WERI-Rb-1 (cell line): ENCODE data around the gene ZIC2.
A peak's percentile ranks its signal among the peaks of the same experiment; 100 is the strongest.

Experiments
- DNase-seq: peaks from one replicate; pipeline ENCODE4 v3.0.0-alpha.2; 2020
- H3K27ac ChIP-seq: fragments of 250-450 bp; sonication (Bioruptor Pico); 2 replicates; pipeline ENCODE4 v1.5.1; 2020; ENCODE audit warnings: mild to moderate bottlenecking, moderate library complexity
- H3K27me3 ChIP-seq: fragments of 250-450 bp; sonication (Bioruptor Pico); 2 replicates; pipeline ENCODE4 v1.5.1; 2021; ENCODE audit warnings: mild to moderate bottlenecking, low read depth, moderate library complexity; ENCODE audit not compliant: insufficient read depth, severe bottlenecking
- H3K36me3 ChIP-seq: fragments of 250-450 bp; sonication (Bioruptor Pico); 2 replicates; pipeline ENCODE4 v1.5.1; 2020; ENCODE audit warnings: mild to moderate bottlenecking, moderate library complexity
- H3K4me3 ChIP-seq: 2 replicates; pipeline ENCODE4 v1.5.1; 2011; ENCODE audit warnings: low read depth, mild to moderate bottlenecking, control low read depth, low read length
- H3K9me3 ChIP-seq: fragments of 250-450 bp; sonication (Bioruptor Pico); 2 replicates; pipeline ENCODE4 v1.5.1; 2021; ENCODE audit warnings: mild to moderate bottlenecking, moderate library complexity; ENCODE audit not compliant: severe bottlenecking
- TF ChIP-seq, protein P1 (sequence below): IDR thresholded peaks from 2 replicates; pipeline ENCODE4 v1.5.1; 2011; ENCODE audit warnings: low read depth, mild to moderate bottlenecking, control low read depth, inconsistent platforms, low read length

Gene ZIC2

DNA sequence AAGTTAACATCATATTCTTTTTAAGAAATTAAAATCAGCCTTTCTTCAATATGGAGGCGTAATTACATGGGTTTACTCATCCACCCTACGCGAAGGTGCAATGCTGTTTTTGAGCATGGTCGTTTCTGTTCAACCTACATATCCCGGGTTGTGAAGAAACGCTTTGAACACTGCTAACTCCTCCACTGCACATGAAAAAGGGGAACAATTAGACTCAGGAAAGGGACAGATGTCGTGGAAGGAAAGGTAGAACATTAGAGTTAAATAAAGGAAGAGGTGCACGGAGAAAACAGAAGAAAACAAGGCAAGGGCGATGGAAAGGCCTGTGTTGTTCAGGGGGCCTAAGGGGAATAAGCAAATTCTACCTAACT, 14.1 kb upstream of the ZIC2 start:
- peak overlapping the region; percentile 93 for H3K4me3 ChIP-seq
- H3K36me3 ChIP-seq, result peaks cover 10% of the 10 kb centered on the region
- H3K9me3 ChIP-seq, result no peaks in the 10 kb centered on the region
- TF ChIP-seq, protein P1, sequence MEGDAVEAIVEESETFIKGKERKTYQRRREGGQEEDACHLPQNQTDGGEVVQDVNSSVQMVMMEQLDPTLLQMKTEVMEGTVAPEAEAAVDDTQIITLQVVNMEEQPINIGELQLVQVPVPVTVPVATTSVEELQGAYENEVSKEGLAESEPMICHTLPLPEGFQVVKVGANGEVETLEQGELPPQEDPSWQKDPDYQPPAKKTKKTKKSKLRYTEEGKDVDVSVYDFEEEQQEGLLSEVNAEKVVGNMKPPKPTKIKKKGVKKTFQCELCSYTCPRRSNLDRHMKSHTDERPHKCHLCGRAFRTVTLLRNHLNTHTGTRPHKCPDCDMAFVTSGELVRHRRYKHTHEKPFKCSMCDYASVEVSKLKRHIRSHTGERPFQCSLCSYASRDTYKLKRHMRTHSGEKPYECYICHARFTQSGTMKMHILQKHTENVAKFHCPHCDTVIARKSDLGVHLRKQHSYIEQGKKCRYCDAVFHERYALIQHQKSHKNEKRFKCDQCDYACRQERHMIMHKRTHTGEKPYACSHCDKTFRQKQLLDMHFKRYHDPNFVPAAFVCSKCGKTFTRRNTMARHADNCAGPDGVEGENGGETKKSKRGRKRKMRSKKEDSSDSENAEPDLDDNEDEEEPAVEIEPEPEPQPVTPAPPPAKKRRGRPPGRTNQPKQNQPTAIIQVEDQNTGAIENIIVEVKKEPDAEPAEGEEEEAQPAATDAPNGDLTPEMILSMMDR, result no peak
- DNase-seq, result peak; percentile 10
- H3K27ac ChIP-seq, result peak overlapping the region; percentile 89
- peaks cover 45% of the 10 kb centered on the region for H3K27me3 ChIP-seq

DNA sequence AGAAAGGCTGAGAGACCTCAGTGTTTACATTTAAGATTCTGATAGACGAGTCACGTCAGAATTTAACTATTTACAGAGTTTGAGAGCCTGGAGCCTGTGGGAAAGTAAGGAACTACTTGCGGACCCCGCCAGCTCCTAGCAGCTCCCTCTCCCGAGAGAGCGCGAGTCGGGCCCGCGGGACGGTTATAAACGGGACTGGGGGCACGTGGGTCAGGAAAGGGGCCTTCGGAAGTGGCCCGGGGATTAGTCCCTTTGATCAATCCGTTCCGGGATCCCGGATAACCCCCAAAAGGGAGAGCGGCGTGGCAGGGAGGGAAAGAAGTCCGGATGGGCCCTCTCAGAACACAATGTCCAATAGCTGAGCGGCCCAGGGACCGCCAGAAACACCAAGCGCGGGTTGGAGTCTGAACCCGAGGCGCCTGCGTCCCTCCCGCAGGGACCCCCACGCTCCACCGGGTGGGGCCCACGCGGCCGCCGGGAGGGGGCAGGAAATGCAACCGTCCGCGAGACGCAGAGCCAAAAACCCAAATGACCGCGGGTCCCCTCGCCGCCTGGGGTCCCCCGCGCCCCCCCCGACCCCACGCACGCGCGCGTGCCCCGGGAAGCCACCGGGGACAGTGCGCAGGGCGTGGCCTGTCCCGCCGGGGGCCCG, 13.6 kb upstream of the ZIC2 start:
- DNase-seq, result peak; percentile 62
- H3K27me3 ChIP-seq, result peaks cover 50% of the 10 kb centered on the region
- H3K4me3 ChIP-seq, result peak overlapping the region; percentile 93
- H3K36me3 ChIP-seq, result peaks cover 10% of the 10 kb centered on the region
- peak overlapping the region; percentile 89 for H3K27ac ChIP-seq
- H3K9me3 ChIP-seq, result no peaks in the 10 kb centered on the region
- TF ChIP-seq, protein P1, result no peak

DNA sequence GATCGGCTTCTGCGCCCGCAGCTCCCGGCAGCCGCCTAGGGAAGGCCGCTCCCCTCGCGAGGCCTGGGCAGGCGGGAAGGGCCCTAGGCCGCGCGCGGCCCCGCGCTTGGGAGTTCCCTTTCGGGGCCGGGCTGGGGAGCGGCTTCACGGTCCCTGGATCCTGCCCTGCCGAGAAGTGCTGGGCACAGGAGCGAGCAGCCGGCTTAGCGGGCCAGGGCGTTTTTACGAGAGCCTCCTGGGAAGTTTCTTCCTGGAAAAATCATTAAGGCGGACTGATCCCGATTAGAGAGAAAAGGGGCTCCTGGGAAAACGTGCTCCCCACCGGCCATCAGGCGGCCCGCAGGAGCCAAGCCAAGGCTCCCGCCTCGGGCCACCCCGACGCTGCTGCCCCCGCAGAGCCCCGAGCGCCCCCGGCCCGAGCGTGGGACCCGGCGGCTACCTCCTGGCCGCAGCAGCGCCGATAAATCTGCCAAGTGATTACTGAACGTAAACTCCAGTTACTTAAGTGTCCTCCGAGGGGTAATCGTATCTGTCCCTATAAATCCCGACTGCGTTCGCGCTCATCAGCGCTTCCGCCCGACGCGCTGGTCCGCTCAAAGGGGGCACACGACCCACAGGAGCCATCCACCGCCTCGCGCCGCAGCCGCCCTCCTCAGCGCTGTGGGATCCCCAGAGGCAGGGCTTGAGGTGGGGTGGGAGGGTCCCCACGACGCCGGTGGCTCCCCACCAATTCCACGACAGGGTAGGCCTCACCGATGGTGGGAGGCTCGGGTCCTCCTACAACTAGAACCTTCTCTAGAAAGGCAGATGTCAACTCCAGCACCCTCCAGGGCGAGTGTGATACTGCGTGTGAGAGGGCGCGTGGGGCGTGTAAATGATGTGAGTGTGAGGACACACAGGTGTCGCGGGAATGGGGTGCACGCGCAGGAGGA, 12.8 kb upstream of the ZIC2 start:
- DNase-seq, result peak; percentile 71
- Histone ChIP-seq H3K36me3 (peaks cover 10% of the 10 kb centered on the region), H3K4me3 (peak overlapping the region; percentile 93), H3K27me3 (peaks cover 52% of the 10 kb centered on the region), H3K27ac (peak overlapping the region; percentile 89), H3K9me3 (no peaks in the 10 kb centered on the region)
- TF ChIP-seq, protein P1, result no peak

DNA sequence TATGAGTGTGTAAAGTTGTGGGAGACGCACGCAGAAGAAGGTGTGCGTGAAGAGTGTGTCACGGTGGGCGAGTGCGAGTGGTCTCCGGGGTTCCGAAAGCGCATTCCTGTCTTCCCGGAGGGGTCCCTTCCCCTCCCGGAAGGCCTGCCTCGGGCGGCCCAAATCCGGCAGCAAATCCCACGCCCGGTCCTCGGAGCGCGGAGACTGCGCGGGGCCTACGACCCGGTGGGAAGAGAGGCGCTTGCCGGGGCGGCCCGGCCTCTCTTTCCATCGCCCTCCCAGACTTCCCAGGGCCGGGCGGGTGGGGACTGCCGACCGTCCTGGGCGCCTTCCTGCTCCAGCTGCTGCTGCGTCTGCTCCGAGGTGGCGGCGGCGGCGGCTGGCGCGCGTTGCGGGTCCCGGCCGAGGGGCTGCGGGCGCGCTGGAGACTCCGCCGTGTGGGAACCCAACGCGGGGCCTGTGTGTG, 12.1 kb upstream of the ZIC2 start:
- peak overlapping the region; percentile 93 for H3K4me3 ChIP-seq
- TF ChIP-seq, protein P1, result no peak
- peaks cover 10% of the 10 kb centered on the region for H3K36me3 ChIP-seq
- peak; percentile 33 for DNase-seq
- peaks cover 55% of the 10 kb centered on the region for H3K27me3 ChIP-seq
- peak overlapping the region; percentile 89 for H3K27ac ChIP-seq
- no peaks in the 10 kb centered on the region for H3K9me3 ChIP-seq

DNA sequence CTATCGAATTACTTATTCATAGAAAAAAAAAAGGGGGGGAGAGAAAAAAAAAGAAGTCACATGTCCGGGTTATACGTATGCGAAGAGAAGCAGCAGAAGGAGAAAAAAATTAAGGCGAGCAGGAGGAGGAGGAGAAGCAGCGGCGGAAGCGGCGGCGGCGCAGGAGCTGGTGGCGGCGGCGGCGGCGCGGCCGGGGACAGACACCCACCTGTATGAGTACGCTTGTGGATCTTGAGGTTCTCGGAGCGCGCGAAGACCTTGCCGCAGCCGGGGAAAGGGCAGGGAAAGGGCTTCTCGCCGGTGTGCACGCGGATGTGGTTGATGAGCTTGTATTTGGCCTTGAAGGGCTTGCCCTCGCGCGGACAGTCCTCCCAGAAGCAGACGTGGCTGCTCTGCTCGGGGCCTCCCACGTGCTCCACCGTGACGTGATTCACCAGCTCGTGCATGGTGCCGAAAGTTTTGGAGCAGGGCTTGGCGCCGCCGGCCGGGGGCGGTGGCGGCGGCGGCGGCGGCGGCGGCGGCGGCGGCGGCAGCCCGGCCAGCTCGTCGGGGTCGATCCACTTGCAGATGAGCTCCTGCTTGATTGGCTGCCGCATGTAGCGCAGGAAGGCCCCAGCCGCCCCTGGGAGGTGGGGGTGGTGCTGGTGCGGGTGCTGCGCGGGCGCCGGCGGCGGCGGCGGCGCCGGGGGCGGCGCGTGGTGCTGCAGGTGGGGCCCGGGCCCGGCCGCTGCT, 11.5 kb upstream of the ZIC2 start:
- peak; percentile 91 for DNase-seq
- H3K27me3 ChIP-seq, result peaks cover 55% of the 10 kb centered on the region
- H3K4me3 ChIP-seq, result peak overlapping the region; percentile 93
- peak overlapping the region; percentile 89 for H3K27ac ChIP-seq
- TF ChIP-seq, protein P1, result no peak
- H3K9me3 ChIP-seq, result no peaks in the 10 kb centered on the region
- peaks cover 10% of the 10 kb centered on the region for H3K36me3 ChIP-seq
